AG09319 (cell line): ENCODE results near the gene DOCK10.

Source experiments
- DNase-seq: peaks from one replicate; pipeline ENCODE4 v3.0.0-alpha.2; 2010; ENCODE audit warnings: low read depth; ENCODE audit errors: extremely low read depth
- TF ChIP-seq, protein P1 (sequence below): IDR thresholded peaks from 2 replicates; pipeline ENCODE4 v1.5.1; 2011; ENCODE audit warnings: low read depth, mild to moderate bottlenecking, inconsistent platforms, low read length, moderate library complexity

DOCK10 gene

DNA sequence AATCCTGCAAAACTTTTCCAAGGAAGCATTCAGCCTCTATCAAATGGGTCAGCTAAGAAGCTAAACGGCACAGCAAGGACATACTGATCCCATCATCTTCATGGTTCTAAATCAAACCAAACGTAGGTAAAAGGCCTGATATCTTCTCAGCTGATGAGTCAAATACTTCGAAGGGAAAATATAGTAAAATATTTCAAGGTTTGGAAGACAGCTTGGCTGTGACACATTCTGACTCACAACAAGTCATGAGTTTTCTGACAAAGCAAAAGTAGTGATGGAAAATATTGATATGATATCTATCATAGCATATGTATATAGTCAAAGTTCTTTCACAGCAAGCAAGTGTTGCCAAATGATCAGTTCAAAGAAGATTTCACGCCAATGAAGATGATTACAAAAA lies 31.5 kb downstream of the DOCK10 start:
- TF ChIP-seq, protein P1, sequence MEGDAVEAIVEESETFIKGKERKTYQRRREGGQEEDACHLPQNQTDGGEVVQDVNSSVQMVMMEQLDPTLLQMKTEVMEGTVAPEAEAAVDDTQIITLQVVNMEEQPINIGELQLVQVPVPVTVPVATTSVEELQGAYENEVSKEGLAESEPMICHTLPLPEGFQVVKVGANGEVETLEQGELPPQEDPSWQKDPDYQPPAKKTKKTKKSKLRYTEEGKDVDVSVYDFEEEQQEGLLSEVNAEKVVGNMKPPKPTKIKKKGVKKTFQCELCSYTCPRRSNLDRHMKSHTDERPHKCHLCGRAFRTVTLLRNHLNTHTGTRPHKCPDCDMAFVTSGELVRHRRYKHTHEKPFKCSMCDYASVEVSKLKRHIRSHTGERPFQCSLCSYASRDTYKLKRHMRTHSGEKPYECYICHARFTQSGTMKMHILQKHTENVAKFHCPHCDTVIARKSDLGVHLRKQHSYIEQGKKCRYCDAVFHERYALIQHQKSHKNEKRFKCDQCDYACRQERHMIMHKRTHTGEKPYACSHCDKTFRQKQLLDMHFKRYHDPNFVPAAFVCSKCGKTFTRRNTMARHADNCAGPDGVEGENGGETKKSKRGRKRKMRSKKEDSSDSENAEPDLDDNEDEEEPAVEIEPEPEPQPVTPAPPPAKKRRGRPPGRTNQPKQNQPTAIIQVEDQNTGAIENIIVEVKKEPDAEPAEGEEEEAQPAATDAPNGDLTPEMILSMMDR = no peak
- peak; percentile 12 for DNase-seq

DNA sequence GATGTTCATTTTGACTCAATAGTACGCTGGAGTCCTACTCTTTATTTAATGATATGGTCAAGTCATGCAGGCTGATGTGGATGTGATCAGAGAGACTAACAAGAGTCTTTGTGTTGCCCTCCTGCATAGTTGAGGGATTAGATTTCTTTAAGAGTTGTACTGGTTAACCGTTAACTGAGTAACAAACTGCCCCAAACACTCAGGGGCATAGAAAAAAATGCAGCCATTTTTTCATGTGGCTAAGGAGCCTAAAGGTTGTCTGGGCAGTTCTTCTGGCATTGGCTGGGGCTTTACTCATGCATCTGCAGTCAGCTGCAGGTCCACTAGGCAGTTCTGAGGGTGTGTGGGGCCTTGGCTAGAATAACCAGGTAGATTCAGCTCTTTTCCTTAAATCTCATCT lies 32.5 kb downstream of the DOCK10 start:
- TF ChIP-seq, protein P1 = no peak
- DNase-seq = no peak

DNA sequence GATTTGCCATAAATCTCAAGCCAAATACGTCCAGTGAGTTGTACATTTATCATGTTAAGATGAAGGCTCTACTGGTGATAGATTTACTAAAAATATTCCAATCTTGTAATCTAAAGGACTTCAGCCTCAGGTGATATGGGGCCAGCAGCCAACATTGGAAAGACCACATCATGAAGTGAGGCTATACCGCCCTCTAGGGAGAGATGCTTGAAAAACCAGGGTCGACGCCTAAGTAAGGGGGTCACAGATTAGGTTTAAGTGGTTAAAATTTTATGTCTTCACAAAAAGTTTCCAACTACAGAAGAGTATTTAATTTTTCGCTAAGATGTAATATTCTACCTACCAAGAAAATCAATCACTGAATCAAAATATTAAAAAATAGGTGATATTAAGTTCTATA lies 33.3 kb downstream of the DOCK10 start:
- DNase-seq = no peak
- TF ChIP-seq, protein P1 = peak; percentile 15; the same call in 1 of the 2 replicates

- TF ChIP-seq, protein P1 = no peak
- no peak for DNase-seq
These were observed 34.0 kb downstream of the DOCK10 start for GRCh38 chr2:225008179-225008856.

DNA sequence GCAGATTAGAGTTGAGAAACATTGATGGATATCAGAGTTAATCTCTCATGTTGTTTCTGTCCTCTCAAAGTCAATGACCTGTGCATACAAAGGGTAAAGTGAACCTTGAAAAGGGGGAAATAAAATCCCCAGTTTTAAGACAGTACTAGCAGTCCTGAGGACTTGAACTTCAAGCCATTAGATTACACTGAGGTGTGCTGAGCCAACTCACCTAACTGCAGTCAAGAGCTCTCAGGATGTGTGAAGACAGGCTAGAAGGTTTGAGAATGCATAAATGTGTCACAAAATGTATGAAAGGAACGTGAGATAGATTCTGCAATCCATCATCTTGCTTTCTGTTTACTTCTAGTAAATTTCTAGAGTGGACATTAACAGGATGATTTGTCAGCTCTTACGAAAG lies 35.5 kb downstream of the DOCK10 start:
- TF ChIP-seq, protein P1 = no peak

GRCh38 chr2:225004597-225004996 lies 37.7 kb downstream of the DOCK10 start:
- TF ChIP-seq, protein P1 = no peak
- no peak for DNase-seq

More for the DNA sequence above, 35.5 kb downstream of the DOCK10 start:
- DNase-seq = no peak

DNA sequence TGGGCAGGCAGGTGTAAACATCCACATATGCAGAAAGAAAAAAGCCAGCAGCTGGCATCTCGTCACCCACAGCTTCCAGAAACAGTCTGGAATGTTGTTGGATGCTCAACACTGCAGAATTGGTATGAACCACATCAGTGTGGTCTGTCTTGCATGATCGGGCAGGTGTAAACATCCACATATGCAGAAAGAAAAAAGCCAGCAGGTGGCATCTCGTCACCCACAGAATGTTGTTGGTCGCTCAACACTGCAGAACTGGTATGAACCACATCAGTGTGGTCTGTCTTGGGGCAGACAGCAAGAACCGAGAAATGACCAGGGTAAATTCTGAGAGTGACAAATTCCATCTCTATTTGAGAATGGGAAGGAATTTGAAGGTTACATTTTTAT lies 39.6 kb downstream of the DOCK10 start:
- TF ChIP-seq, protein P1 = no peak
- DNase-seq = no peak
